Measurements from ENCODE around the gene GNPNAT1. TPM values are rescaled to one million over a fixed set of nuclear protein-coding genes. Genes with fewer than 3 reads are reported as not detected.

Gene GNPNAT1
- polyA plus RNA-seq (ENCODE audit: insufficient read length in 3 of 3), result 10 to 100 TPM; 27.4 to 32.7 (median 31.8) TPM
- long read RNA-seq, donor 1, transcript GNPNAT1-201 (6 exons, 3,860 nt), result major isoform, 6 of 6 reads
- long read RNA-seq, donor 1, partial matches to known transcripts, result 0 of 6 reads
- long read RNA-seq, donor 1, other reads (novel, unspliced or antisense), result 0 of 6 reads
- long read RNA-seq, donor 2, transcript GNPNAT1-201 (6 exons, 3,860 nt), result major isoform, 6 of 6 reads
- long read RNA-seq, donor 2, partial matches to known transcripts, result 0 of 6 reads
- long read RNA-seq, donor 2, other reads (novel, unspliced or antisense), result 0 of 6 reads
- long read RNA-seq, donor 3, transcript GNPNAT1-201 (6 exons, 3,860 nt), result major isoform, 5 of 5 reads
- long read RNA-seq, donor 3, partial matches to known transcripts, result 0 of 5 reads
- long read RNA-seq, donor 3, other reads (novel, unspliced or antisense), result 0 of 5 reads
- long read RNA-seq, donor 4, transcript GNPNAT1-201 (6 exons, 3,860 nt), result major isoform, 7 of 7 reads
- long read RNA-seq, donor 4, partial matches to known transcripts, result 0 of 7 reads
- long read RNA-seq, donor 4, other reads (novel, unspliced or antisense), result 0 of 7 reads
- long read RNA-seq, donor 5, transcript GNPNAT1-201 (6 exons, 3,860 nt), result major isoform, 5 of 5 reads
- long read RNA-seq, donor 5, partial matches to known transcripts, result 0 of 5 reads
- long read RNA-seq, donor 5, other reads (novel, unspliced or antisense), result 0 of 5 reads
- long read RNA-seq, donor 6, transcript GNPNAT1-201 (6 exons, 3,860 nt), result major isoform, 11 of 11 reads
- long read RNA-seq, donor 6, partial matches to known transcripts, result 0 of 11 reads
- long read RNA-seq, donor 6, other reads (novel, unspliced or antisense), result 0 of 11 reads
- long read RNA-seq, donor 7, transcript GNPNAT1-201 (6 exons, 3,860 nt), result major isoform, 7 of 7 reads
- long read RNA-seq, donor 7, partial matches to known transcripts, result 0 of 7 reads
- long read RNA-seq, donor 7, other reads (novel, unspliced or antisense), result 0 of 7 reads
- long read RNA-seq, donor 8, transcript GNPNAT1-201 (6 exons, 3,860 nt), result major isoform, 8 of 8 reads
- long read RNA-seq, donor 8, partial matches to known transcripts, result 0 of 8 reads
- long read RNA-seq, donor 8, other reads (novel, unspliced or antisense), result 0 of 8 reads
- long read RNA-seq, donor 9, transcript GNPNAT1-201 (6 exons, 3,860 nt), result major isoform, 16 of 16 reads
- long read RNA-seq, donor 9, partial matches to known transcripts, result 0 of 16 reads
- long read RNA-seq, donor 9, other reads (novel, unspliced or antisense), result 0 of 16 reads
- long read RNA-seq, donor 10, transcript GNPNAT1-201 (6 exons, 3,860 nt), result major isoform, 6 of 6 reads
- long read RNA-seq, donor 10, partial matches to known transcripts, result 0 of 6 reads
- long read RNA-seq, donor 10, other reads (novel, unspliced or antisense), result 0 of 6 reads
- long read RNA-seq, donor 11, transcript GNPNAT1-201 (6 exons, 3,860 nt), result major isoform, 7 of 7 reads
- long read RNA-seq, donor 11, partial matches to known transcripts, result 0 of 7 reads
- long read RNA-seq, donor 11, other reads (novel, unspliced or antisense), result 0 of 7 reads
- long read RNA-seq, donor 12, transcript GNPNAT1-201 (6 exons, 3,860 nt), result major isoform, 14 of 15 reads
- long read RNA-seq, donor 12, partial matches to known transcripts, result 0 of 15 reads
- long read RNA-seq, donor 12, other reads (novel, unspliced or antisense), result 0 of 15 reads
- long read RNA-seq, donor 13, partial matches to known transcripts, result 0 of 2 reads
- long read RNA-seq, donor 13, other reads (novel, unspliced or antisense), result 0 of 2 reads
- long read RNA-seq, donor 14, result 0 reads
- long read RNA-seq, donor 15, result 0 reads
- long read RNA-seq, donor 16, transcript GNPNAT1-201 (6 exons, 3,860 nt), result major isoform, 9 of 9 reads
- long read RNA-seq, donor 16, partial matches to known transcripts, result 0 of 9 reads
- long read RNA-seq, donor 16, other reads (novel, unspliced or antisense), result 0 of 9 reads

GRCh38 chr14:52791223-52792096 lies at the start of gene GNPNAT1:
GNPNAT1 (minus strand) TSS chr14:52791607; CDS start chr14:52784650, 6,957 bp downstream.
- DNase-seq, result peak; percentile 81

- no peak for DNase-seq
These were observed 49.5 kb upstream of the GNPNAT1 start for GRCh38 chr14:52840877-52841276.

GRCh38 chr14:52837451-52837850 lies 46.0 kb upstream of the GNPNAT1 start:
- no peak for DNase-seq

- no peak for DNase-seq
These were observed 44.7 kb upstream of the GNPNAT1 start for GRCh38 chr14:52836063-52836462.

- DNase-seq, result no peak
These were observed 43.9 kb upstream of the GNPNAT1 start for GRCh38 chr14:52835122-52835903.

GRCh38 chr14:52834440-52834842 lies 43.0 kb upstream of the GNPNAT1 start:
- no peak for DNase-seq

- no peak for DNase-seq
These were observed 42.5 kb upstream of the GNPNAT1 start for GRCh38 chr14:52833891-52834290.

- DNase-seq, result no peak
These were observed 38.2 kb upstream of the GNPNAT1 start for GRCh38 chr14:52829527-52830185.

- DNase-seq, result no peak
These were observed 36.0 kb upstream of the GNPNAT1 start for GRCh38 chr14:52827426-52827825.

- DNase-seq, result no peak
These were observed 33.7 kb upstream of the GNPNAT1 start for GRCh38 chr14:52825085-52825484.

- DNase-seq, result no peak
These were observed 33.1 kb upstream of the GNPNAT1 start for GRCh38 chr14:52824462-52824861.

- DNase-seq, result no peak
These were observed 30.4 kb upstream of the GNPNAT1 start for GRCh38 chr14:52821805-52822250.

GRCh38 chr14:52808101-52808500 lies 16.7 kb upstream of the GNPNAT1 start:
- DNase-seq, result no peak

- no peak for DNase-seq
These were observed 14.7 kb upstream of the GNPNAT1 start for GRCh38 chr14:52806115-52806514.

- DNase-seq, result no peak
These were observed 11.2 kb upstream of the GNPNAT1 start for GRCh38 chr14:52802597-52802996.

GRCh38 chr14:52801014-52801712 lies 9.8 kb upstream of the GNPNAT1 start:
- DNase-seq, result peak; percentile 23

- no peak for DNase-seq
These were observed 7.4 kb upstream of the GNPNAT1 start for GRCh38 chr14:52798826-52799225.
